HUES6 (cell line): Measurements from ENCODE around the gene CARD11.

ENCODE experiments used
- H3K27ac ChIP-seq: 2 replicates; pipeline ENCODE4 v1.7.0; 2013; ENCODE audit warnings: low read depth, mild to moderate bottlenecking, low read length, inconsistent platforms
- H3K27me3 ChIP-seq: 2 replicates; pipeline ENCODE4 v1.6.1; 2013; ENCODE audit warnings: low read length; ENCODE audit not compliant: control insufficient read depth, insufficient read depth
- H3K36me3 ChIP-seq: 2 replicates; pipeline ENCODE4 v1.6.1; 2013; ENCODE audit warnings: low read length; ENCODE audit not compliant: control insufficient read depth, insufficient read depth
- H3K4me1 ChIP-seq: 2 replicates; pipeline ENCODE4 v1.6.1; 2013; ENCODE audit warnings: low read length; ENCODE audit not compliant: control insufficient read depth, insufficient read depth
- H3K4me3 ChIP-seq: 2 replicates; pipeline ENCODE4 v1.5.1; 2013; ENCODE audit warnings: low read depth, low read length
- H3K9ac ChIP-seq: one replicate; pipeline ENCODE4 v1.6.1; 2013; ENCODE audit warnings: mild to moderate bottlenecking, low read length
- H3K9me3 ChIP-seq: 2 replicates; pipeline ENCODE4 v1.6.1; 2013; ENCODE audit warnings: low read depth, low read length; ENCODE audit not compliant: control insufficient read depth, insufficient read depth

CARD11 gene

DNA sequence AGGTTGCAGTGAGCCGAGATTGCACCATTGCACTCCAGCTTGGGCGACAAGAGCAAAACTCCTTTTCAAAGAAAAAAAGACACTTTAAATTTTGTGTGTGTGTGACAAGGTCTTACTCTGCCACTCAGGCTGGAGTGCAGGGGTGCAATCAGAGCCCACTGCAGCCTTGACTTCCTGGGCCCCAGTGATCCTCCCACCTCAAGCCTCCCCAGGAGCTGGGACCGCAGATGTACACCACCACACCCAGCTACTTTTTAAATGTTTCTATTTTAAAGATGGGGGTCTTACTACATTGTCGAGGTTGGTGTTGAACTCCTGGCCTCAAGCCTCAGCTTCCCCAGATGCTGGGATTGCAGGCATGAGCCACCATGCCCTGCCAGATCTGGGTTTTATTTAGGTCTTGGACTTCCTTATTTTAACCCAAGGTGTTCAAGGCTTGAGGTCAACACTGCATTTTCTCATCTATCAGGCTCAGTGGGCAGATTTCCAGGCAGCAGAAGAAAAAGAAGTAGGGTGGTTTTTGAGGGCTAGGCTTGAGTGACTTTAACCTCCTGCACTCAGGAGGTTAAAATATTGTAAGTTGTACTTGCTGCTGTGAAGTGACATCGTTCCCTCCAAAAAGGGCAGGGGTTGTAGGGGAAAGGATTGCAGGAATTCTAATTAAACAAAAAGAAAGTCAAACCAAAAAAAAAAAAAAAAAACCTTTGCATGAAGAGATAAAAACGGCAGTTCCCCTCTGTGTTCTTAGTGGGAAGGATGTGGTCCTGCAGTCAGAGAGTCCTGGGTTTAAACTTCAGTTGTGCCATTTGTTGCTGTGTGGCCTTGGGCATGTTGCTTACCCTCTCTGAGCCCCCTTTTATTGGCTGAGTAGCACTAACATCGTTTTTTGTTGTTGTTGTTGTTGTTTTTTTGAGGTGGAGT lies 71.5 kb downstream of the CARD11 start:
- 0 out of 2 replicates have a peak, but pooled peaks cover 3% of the 10 kb centered on the region for H3K9me3 ChIP-seq
- H3K9ac ChIP-seq = no peak overlapping the region
- H3K27me3 ChIP-seq = no peaks in the 10 kb centered on the region
- no peaks in the 10 kb centered on the region; the same call in 1 of the 2 replicates for H3K36me3 ChIP-seq
- no peaks in the 10 kb centered on the region for H3K4me1 ChIP-seq
- H3K27ac ChIP-seq = no peak overlapping the region
- no peak overlapping the region for H3K4me3 ChIP-seq

DNA sequence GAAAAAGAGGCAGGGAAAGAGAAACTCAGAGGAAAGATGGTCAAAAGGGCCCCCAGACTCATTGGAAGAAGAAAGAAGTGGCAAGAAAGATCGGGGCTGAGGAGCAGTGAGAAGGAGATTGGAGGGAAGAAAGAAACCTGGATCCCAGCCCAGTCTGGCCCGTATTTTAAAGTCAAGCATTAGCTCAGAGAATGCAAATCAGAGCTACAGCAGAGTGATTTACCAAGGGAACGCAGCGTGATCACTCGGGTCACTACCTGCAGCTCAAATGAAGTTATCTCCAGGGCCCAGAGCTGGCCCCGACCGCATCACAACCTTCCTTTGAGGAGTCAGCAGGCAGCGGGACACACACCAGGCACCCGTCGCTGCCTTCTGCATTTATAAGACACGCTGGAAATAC lies 72.8 kb downstream of the CARD11 start:
- Histone ChIP-seq H3K36me3 (no peaks in the 10 kb centered on the region; the same call in 1 of the 2 replicates), H3K4me3 (no peak overlapping the region), H3K9ac (no peak overlapping the region), H3K27ac (no peak overlapping the region), H3K4me1 (no peaks in the 10 kb centered on the region), H3K9me3 (peaks cover 13% of the 10 kb centered on the region), H3K27me3 (no peaks in the 10 kb centered on the region)

DNA sequence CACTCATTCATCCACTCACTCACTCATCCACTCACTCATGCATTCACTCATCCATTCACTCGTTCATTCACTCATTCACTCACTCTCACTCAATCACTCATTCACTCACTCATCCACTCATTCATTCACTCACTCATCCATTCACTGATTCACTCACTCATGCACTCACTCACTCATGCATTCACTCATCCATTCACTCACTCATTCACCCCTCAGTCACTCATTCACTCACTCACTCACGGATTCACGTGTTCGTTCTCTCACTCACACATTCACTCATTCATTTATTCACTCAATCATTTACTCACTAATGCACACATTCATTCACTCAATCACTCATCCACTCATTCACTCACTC lies 73.4 kb downstream of the CARD11 start:
- no peak overlapping the region for H3K9ac ChIP-seq
- H3K4me3 ChIP-seq = no peak overlapping the region
- H3K4me1 ChIP-seq = no peaks in the 10 kb centered on the region
- H3K27me3 ChIP-seq = no peaks in the 10 kb centered on the region
- H3K36me3 ChIP-seq = no peaks in the 10 kb centered on the region; the same call in 1 of the 2 replicates
- H3K9me3 ChIP-seq = peaks cover 18% of the 10 kb centered on the region
- H3K27ac ChIP-seq = no peak overlapping the region

DNA sequence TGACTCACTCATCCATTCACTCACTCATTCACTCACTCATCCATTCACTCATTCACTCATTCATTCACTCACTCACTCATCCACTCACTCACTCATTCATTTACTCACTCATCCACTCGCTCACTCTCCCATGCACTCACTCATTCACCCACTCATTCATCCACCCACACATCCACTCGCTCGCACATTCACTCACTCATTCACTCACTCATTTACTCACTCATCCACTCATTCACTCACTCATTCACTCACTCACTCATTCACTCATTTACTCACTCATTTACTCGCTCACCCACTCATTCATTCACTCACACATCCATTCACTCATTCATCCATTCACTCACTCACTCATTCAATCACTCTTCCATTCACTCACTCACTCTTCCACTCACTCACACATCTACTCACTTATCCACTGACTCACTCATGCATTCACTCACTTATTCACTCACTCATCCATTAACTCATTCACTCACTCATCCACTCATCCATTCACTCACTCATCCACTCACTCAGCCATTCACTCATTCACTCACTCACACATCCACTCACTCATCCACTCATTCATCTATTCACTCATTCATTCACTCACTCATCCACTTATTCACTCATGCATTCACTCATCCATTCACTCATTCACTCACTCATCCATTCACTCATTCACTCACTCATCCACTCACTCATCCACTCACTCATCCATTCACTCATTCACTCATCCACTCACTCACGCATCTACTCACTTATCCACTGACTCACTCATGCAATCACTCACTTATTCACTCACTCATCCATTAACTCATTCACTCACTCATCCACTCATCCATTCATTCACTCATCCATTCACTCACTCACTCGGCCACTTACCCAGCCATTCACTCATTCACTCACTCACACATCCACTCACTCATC lies 74.0 kb downstream of the CARD11 start:
- Histone ChIP-seq H3K9me3 (peaks cover 19% of the 10 kb centered on the region), H3K4me1 (no peaks in the 10 kb centered on the region), H3K9ac (no peak overlapping the region), H3K27me3 (no peaks in the 10 kb centered on the region), H3K36me3 (no peaks in the 10 kb centered on the region; the same call in 1 of the 2 replicates), H3K4me3 (no peak overlapping the region), H3K27ac (no peak overlapping the region)

DNA sequence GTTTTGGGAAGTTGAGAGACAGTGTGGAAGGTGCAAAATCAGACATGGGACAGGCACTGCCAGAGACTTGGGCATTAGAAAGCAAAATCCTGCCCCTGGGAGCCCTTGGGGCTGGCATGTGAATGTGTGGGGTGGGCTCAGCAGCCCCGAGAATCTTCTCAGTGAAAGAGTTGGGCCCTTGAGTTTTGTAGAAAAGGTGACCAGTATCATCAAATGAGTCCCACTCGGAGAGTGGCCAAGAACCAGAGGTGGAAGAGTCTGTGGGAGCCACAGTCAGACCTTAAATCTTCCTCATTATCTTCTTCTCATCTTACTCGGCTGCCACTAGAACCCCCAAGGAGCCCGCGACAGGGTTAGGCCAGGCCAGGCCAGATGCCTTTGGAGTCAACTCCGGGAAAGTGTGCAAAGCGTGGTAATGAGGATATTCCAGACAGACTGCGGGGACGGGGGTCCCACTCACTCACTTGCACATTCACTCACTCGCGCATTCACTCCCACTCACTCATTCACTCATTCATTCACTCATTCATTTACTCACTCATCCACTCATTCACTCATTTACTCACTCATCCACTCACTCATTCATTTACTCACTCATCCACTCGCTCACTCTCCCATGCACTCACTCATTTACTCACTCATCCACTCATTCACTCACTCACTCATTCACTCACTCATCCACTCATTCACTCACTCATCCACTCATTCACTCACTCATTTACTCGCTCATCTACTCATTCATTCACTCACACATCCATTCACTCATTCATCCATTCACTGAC lies 74.9 kb downstream of the CARD11 start:
- Histone ChIP-seq H3K9me3 (peaks cover 24% of the 10 kb centered on the region), H3K4me3 (no peak overlapping the region), H3K27me3 (no peaks in the 10 kb centered on the region), H3K4me1 (no peaks in the 10 kb centered on the region), H3K9ac (no peak overlapping the region), H3K27ac (no peak overlapping the region), H3K36me3 (no peaks in the 10 kb centered on the region)

DNA sequence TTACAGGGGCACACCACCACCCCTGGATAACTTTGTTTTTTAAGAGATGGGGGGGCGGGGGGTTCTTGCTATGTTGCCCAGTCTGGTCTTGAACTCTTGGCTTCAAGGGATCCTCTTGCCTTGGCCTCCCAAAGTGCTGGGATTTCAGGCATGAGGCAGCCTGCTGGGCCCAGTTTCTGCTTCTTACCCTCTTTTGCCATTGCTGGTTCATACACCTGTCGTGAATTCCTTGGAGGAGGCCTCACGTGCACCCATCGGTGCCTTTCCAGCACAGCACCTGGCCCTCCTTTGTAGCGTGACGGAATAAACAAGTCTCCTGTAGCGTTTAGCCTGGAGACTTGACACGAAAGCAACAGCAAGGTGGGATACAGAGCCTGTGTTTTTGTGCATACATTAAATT lies 75.5 kb downstream of the CARD11 start:
- H3K9me3 ChIP-seq = peaks cover 24% of the 10 kb centered on the region
- H3K4me1 ChIP-seq = no peaks in the 10 kb centered on the region
- no peaks in the 10 kb centered on the region for H3K27me3 ChIP-seq
- H3K36me3 ChIP-seq = no peaks in the 10 kb centered on the region
- H3K9ac ChIP-seq = no peak overlapping the region
- no peak overlapping the region for H3K4me3 ChIP-seq
- no peak overlapping the region for H3K27ac ChIP-seq

DNA sequence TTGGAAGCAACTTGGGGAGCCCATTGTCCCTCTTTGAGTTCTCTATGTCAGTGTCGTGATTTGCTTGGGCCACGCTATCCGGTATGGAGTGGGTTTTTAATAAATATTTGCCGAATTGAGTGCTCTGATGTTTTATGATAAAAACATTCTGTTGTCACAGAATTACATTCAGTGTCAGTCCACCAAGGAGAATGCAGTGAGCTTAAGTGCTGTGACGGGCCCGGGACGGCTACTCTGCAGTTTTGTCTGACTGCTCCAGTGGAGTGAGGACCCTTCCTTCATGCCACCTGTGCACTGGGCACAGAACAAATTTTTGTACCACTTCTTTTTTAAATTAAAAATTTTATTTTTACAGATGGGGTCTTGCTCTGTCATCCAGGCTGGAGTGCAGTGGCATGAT lies 76.0 kb downstream of the CARD11 start:
- Histone ChIP-seq H3K9ac (no peak overlapping the region), H3K4me3 (no peak overlapping the region), H3K9me3 (peaks cover 24% of the 10 kb centered on the region), H3K36me3 (no peaks in the 10 kb centered on the region), H3K4me1 (no peaks in the 10 kb centered on the region), H3K27ac (no peak overlapping the region), H3K27me3 (no peaks in the 10 kb centered on the region)

DNA sequence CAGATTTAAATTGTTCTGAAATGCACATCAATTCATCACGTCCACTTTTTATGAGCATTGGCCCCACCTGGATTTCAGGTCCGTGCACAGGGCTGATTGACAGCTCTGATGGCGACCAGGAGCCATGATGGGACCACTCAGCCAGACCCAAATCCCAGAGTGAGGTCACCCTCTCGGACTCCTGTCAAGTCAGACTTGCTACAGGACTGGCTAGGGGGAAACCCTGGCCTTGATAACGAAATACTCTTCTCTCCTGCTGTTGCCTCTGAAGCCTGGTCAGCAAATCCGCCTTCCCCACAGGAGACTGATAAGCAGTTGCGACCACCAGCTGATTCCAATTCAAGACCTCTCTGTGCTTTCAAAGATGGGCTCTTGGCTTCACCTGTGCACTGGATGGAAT lies 76.4 kb downstream of the CARD11 start:
- no peak overlapping the region for H3K27ac ChIP-seq
- H3K9me3 ChIP-seq = peaks cover 24% of the 10 kb centered on the region
- no peak overlapping the region for H3K4me3 ChIP-seq
- no peaks in the 10 kb centered on the region for H3K36me3 ChIP-seq
- H3K4me1 ChIP-seq = no peaks in the 10 kb centered on the region
- no peaks in the 10 kb centered on the region for H3K27me3 ChIP-seq
- H3K9ac ChIP-seq = no peak overlapping the region

DNA sequence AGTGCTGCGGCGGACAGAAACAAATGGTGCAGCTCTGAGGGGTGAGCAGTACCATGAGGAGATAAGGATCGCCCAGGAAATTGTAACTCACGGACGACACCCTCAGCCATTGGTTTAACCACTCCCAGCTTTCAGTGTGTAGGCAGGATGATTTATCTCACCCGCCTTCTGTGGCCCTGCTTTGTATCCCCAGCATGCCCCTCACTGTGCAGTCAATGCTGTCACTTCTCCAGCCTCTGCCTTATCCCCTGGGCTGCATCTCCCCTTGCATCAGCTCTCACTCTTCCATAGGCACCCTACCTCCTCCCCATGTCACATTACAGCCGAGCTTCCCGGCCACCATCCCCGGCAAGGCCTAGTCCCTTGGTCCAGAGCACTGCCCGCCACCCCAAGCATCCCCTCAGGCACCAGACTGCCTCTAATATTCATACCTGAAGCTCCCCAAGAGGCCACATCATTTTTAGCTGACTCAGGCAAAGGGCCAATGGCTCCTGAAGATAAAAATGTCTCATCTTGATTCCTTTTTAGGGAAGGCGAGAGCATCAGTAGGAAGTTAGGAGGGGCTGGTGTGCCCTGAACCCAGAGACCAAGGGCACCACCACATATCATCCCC lies 77.1 kb downstream of the CARD11 start:
- Histone ChIP-seq H3K4me1 (no peaks in the 10 kb centered on the region), H3K27me3 (no peaks in the 10 kb centered on the region), H3K9me3 (peaks cover 24% of the 10 kb centered on the region), H3K9ac (no peak overlapping the region), H3K36me3 (no peaks in the 10 kb centered on the region), H3K27ac (no peak overlapping the region), H3K4me3 (no peak overlapping the region)

DNA sequence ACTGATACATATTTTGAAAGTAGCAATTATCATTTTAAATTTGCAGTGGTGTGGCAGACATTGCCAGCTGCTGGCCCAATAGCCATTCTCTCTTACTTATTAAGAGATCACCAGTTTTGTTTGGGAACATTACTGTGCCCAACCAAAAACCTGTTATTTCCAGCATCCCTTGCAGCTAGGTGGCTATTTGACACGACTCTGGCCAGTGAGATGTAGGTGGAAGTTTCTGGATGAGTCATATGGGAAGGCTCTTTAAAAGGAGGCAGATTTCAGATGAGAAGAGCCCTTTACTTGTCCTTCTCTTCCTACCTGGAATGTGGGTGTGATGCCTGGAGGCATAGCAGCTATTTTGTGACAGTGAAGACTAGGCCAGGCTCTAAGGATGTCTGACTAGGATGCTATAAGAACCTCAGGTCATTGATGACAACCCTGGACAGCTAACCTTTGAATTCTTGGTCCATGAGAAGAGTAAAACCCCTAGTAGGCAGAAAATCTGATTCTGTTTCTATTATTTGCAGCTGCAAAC lies 77.9 kb downstream of the CARD11 start:
- Histone ChIP-seq H3K27me3 (no peaks in the 10 kb centered on the region), H3K4me1 (no peaks in the 10 kb centered on the region), H3K36me3 (no peaks in the 10 kb centered on the region), H3K9ac (no peak overlapping the region), H3K9me3 (peaks cover 24% of the 10 kb centered on the region), H3K4me3 (no peak overlapping the region), H3K27ac (no peak overlapping the region)
